Measurements from ENCODE around the gene COL6A1. TPM values are rescaled to one million over a fixed set of nuclear protein-coding genes. Genes with fewer than 3 reads are reported as not detected.

The COL6A1 gene
- total and polyA plus RNA-seq, 2 donors (not counting 3 experiments of a cell fraction or from before 2014, with no cell fraction given) = 30.1 to 42.4 TPM

DNA sequence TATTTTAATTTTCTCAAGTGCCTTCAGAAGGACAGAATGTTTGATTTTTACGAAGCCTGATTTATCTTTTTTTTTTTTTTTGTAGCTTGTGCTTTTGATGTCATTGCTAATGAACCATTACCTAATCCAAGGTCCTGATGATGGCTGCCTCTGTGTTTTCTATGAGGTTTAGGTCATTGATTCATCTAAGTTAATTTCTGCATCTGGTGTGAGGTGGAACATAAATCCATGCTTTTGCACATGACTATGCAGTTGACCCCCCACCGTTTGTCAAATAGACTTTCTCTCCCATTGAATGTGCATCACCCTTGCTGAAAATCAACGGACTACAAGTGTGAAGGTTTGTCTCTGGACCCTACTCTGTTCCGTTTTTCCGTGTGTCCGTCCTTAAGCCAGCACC lies 50.5 kb downstream of the COL6A1 start:
- Histone ChIP-seq H3K36me3 (ENCODE audit: control insufficient read depth in 2 of 2, extremely low read depth in 1 of 2, insufficient read depth in 2 of 2, low read length in 2 of 2) (no peaks in the 10 kb centered on the region), H3K9ac (replicated peaks; ENCODE audit: extremely low read depth, insufficient read depth, low read length) (no peak overlapping the region), H2AFZ (ENCODE audit: low read depth, low read length) (no peak overlapping the region), H3K9me3 (replicated peaks; ENCODE audit: control insufficient read depth, insufficient read depth, low read length) (no peaks in the 10 kb centered on the region), H3K4me3 (replicated peaks in 1 of 3; ENCODE audit: insufficient read depth in 1 of 3, low read depth in 1 of 3, low read length in 3 of 3) (no peak overlapping the region), H3K9me1 (replicated peaks; ENCODE audit: control insufficient read depth, extremely low read depth, insufficient read depth, low read length) (no peaks in the 10 kb centered on the region), H3K27me3 (ENCODE audit: control insufficient read depth in 2 of 2, insufficient read depth in 2 of 2, low read length in 2 of 2) (peaks cover 0 to 3% of the 10 kb centered on the region in 2 experiments), H3K79me2 (ENCODE audit: control insufficient read depth, insufficient read depth, low read length) (no peaks in the 10 kb centered on the region), H3K4me1 (ENCODE audit: control insufficient read depth, extremely low read depth, insufficient read depth, low read length) (no peaks in the 10 kb centered on the region), H3K4me2 (ENCODE audit: insufficient read depth, low read length) (no peak overlapping the region), H3K27ac (ENCODE audit: insufficient read depth, low read depth, low read length) (no peak overlapping the region), H4K20me1 (replicated peaks; ENCODE audit: control insufficient read depth, extremely low read depth, insufficient read depth, low read length) (no peaks in the 10 kb centered on the region)
- no TSS peak for BruUV-seq (replicated peaks)
- DNase-seq (ENCODE audit: low read depth, low spot score) = no peak
- CTCF ChIA-PET = no interaction called here
- FAIRE-seq = no peak
- dilution Hi-C loops (cut with MboI; ENCODE audit: extremely low pct_ligation_motif_present, low sequenced_read_pairs) = no loop called here
- POLR2A ChIA-PET = no interaction called here
- TF ChIP-seq POLR2AphosphoS5 (IDR thresholded peaks at IDR 0.05; ENCODE audit: insufficient read depth, low read depth, low read length) (no peak), FOS (IDR thresholded peaks at IDR 0.05; ENCODE audit: borderline replicate concordance, insufficient read depth, low read length) (no peak), EZH2 (IDR thresholded peaks at IDR 0.05; ENCODE audit: borderline replicate concordance, low read depth, low read length, severe bottlenecking) (no peak)
- TF ChIP-seq, protein P1, sequence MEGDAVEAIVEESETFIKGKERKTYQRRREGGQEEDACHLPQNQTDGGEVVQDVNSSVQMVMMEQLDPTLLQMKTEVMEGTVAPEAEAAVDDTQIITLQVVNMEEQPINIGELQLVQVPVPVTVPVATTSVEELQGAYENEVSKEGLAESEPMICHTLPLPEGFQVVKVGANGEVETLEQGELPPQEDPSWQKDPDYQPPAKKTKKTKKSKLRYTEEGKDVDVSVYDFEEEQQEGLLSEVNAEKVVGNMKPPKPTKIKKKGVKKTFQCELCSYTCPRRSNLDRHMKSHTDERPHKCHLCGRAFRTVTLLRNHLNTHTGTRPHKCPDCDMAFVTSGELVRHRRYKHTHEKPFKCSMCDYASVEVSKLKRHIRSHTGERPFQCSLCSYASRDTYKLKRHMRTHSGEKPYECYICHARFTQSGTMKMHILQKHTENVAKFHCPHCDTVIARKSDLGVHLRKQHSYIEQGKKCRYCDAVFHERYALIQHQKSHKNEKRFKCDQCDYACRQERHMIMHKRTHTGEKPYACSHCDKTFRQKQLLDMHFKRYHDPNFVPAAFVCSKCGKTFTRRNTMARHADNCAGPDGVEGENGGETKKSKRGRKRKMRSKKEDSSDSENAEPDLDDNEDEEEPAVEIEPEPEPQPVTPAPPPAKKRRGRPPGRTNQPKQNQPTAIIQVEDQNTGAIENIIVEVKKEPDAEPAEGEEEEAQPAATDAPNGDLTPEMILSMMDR (IDR thresholded peaks at IDR 0.05; ENCODE audit: extremely low read depth in 1 of 2, insufficient read depth in 1 of 2, low read depth in 1 of 2, low read length in 2 of 2) = no peak
- TF ChIP-seq, protein P2, sequence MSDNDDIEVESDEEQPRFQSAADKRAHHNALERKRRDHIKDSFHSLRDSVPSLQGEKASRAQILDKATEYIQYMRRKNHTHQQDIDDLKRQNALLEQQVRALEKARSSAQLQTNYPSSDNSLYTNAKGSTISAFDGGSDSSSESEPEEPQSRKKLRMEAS (IDR thresholded peaks at IDR 0.05; ENCODE audit: insufficient read depth, insufficient read length) = no peak
- intact Hi-C loops (cut with micrococcal nuclease) = no loop called here

Data from endothelial cell of umbilical vein (primary cell).